KMS-11 (cell line): ENCODE data around the gene PRSS48.

ENCODE experiments used
- H2AFZ ChIP-seq: fragments of 200-600 bp; sonication (generic); 2 replicates; pipeline ENCODE4 v1.6.1; 2016; ENCODE audit warnings: antibody characterized with exemption, mixed run types, low read depth
- H3K27ac ChIP-seq: fragments of 200-600 bp; sonication (generic); 2 replicates; pipeline ENCODE4 v1.6.1; 2016; ENCODE audit warnings: mild to moderate bottlenecking, mixed run types
- H3K27me3 ChIP-seq: fragments of 200-600 bp; sonication (generic); 2 replicates; pipeline ENCODE4 v1.6.1; 2017; ENCODE audit warnings: mild to moderate bottlenecking, low read depth, mixed run types, moderate library complexity; ENCODE audit not compliant: insufficient read depth
- H3K36me3 ChIP-seq: fragments of 200-600 bp; sonication (generic); 2 replicates; pipeline ENCODE4 v1.6.1; 2017; ENCODE audit warnings: mild to moderate bottlenecking, mixed run types; ENCODE audit not compliant: insufficient read depth
- H3K4me1 ChIP-seq: fragments of 200-600 bp; sonication (generic); 2 replicates; pipeline ENCODE4 v1.6.1; 2016; ENCODE audit warnings: mild to moderate bottlenecking, low read depth, mixed run types; ENCODE audit not compliant: poor library complexity, severe bottlenecking
- H3K4me2 ChIP-seq: fragments of 200-600 bp; sonication (generic); 2 replicates; pipeline ENCODE4 v1.7.0; 2016; ENCODE audit warnings: mild to moderate bottlenecking, mixed run types
- H3K4me3 ChIP-seq: fragments of 200-600 bp; sonication (generic); IDR thresholded peaks from 2 replicates; pipeline ENCODE4 v1.6.1; 2017; ENCODE audit warnings: low read depth, low read length, mixed read lengths; ENCODE audit not compliant: insufficient read depth
- H3K79me2 ChIP-seq: fragments of 200-600 bp; sonication (generic); 2 replicates; pipeline ENCODE4 v1.6.1; 2016; ENCODE audit warnings: low read depth, mixed run types; ENCODE audit not compliant: insufficient read depth
- H3K9ac ChIP-seq: fragments of 200-600 bp; sonication (generic); 2 replicates; pipeline ENCODE4 v1.6.1; 2016; ENCODE audit warnings: mild to moderate bottlenecking, mixed run types
- H4K20me1 ChIP-seq: fragments of 200-600 bp; sonication (generic); 2 replicates; pipeline ENCODE4 v1.6.1; 2016; ENCODE audit warnings: mild to moderate bottlenecking, mixed run types; ENCODE audit not compliant: insufficient read depth
- CTCF ChIP-seq: fragments of 200-600 bp; sonication (generic); conservative IDR thresholded peaks from 2 replicates; pipeline ENCODE4 v1.6.1; 2017; ENCODE audit warnings: low read depth, mild to moderate bottlenecking, antibody characterized with exemption, low read length, moderate library complexity, mixed read lengths

The PRSS48 gene

DNA sequence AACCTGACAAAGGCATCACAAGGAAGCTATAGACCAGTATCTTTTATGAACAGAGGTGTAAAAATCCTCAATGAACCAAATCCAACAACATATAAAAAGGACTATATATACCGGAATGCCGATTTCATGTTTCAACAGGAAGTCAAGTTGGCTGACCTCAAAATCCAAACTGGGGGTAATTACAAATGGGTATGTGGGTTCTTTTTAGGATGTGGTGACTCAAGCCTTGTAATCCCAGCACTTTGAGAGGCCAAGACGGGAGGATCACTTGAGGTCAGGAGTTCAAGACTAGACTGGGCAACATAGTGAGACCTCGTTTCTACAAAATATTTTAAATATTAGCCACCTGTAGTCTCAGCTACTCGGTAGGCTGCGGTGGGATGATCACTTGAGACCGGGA lies 10.4 kb downstream of the PRSS48 start:
- TF ChIP-seq CTCF = no peak
- Histone ChIP-seq H2AFZ (no peak overlapping the region), H3K4me2 (no peak overlapping the region), H3K4me1 (no peaks in the 10 kb centered on the region), H3K27me3 (no peaks in the 10 kb centered on the region), H3K9ac (no peak overlapping the region), H3K27ac (no peak overlapping the region), H3K79me2 (no peaks in the 10 kb centered on the region), H3K4me3 (no peak overlapping the region), H4K20me1 (no peaks in the 10 kb centered on the region), H3K36me3 (no peaks in the 10 kb centered on the region)

DNA sequence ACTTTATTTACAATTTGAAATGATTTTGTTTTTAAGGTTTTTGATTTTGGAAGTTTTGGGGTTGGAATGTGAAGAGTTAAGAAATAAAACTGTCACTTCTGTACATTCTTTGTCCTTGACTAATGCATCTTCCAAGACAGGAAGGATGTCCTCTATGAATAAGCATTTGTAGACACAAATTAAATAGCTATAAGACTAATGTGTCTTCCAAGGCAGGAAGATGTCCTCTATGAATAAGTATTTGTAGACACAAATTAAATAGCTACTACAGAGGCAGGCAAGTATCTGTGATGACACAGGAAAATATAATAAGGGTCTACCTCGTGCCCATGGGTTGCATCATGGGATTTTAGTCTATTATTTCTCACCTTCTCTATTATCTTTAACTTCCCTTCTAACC lies 14.5 kb downstream of the PRSS48 start:
- Histone ChIP-seq H3K4me2 (no peak overlapping the region), H4K20me1 (no peaks in the 10 kb centered on the region), H3K27me3 (no peaks in the 10 kb centered on the region), H3K27ac (no peak overlapping the region), H3K4me1 (no peaks in the 10 kb centered on the region), H2AFZ (no peak overlapping the region), H3K79me2 (no peaks in the 10 kb centered on the region), H3K36me3 (no peaks in the 10 kb centered on the region), H3K4me3 (no peak overlapping the region), H3K9ac (no peak overlapping the region)
- no peak for TF ChIP-seq CTCF

DNA sequence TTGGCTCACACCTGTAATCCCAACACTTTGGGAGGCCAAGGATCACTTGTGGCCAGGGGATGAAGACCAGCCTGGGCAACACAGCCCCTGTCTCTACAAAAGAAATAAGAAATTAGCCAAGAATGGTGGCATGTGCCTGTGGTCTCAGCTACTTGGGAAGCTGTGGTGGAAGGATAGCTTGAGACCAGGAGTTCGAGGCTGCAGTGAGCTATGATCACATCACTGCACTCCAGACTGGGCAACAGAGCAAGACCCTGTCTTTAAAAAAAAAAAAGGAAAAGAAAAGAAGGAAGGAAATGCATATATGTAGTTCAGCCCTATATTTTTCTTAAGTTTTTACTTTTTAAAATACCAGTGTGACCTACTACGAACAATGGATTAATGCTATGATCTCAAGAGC lies 15.1 kb downstream of the PRSS48 start:
- H3K36me3 ChIP-seq = no peaks in the 10 kb centered on the region
- H3K27ac ChIP-seq = no peak overlapping the region
- H3K4me2 ChIP-seq = no peak overlapping the region
- H4K20me1 ChIP-seq = no peaks in the 10 kb centered on the region
- no peak overlapping the region for H2AFZ ChIP-seq
- no peak for TF ChIP-seq CTCF
- no peak overlapping the region for H3K4me3 ChIP-seq
- H3K9ac ChIP-seq = no peak overlapping the region
- no peaks in the 10 kb centered on the region for H3K27me3 ChIP-seq
- no peaks in the 10 kb centered on the region for H3K79me2 ChIP-seq
- H3K4me1 ChIP-seq = no peaks in the 10 kb centered on the region

- no peaks in the 10 kb centered on the region for H3K36me3 ChIP-seq
- no peak overlapping the region for H3K4me3 ChIP-seq
- H3K9ac ChIP-seq = no peak overlapping the region
- TF ChIP-seq CTCF = no peak
- H3K4me1 ChIP-seq = no peaks in the 10 kb centered on the region
- no peak overlapping the region for H2AFZ ChIP-seq
- H3K27ac ChIP-seq = no peak overlapping the region
- H3K79me2 ChIP-seq = no peaks in the 10 kb centered on the region
- no peaks in the 10 kb centered on the region for H4K20me1 ChIP-seq
- H3K27me3 ChIP-seq = no peaks in the 10 kb centered on the region
- H3K4me2 ChIP-seq = no peak overlapping the region
These were observed 18.0 kb downstream of the PRSS48 start for GRCh38 chr4:151294833-151295496.
